IMR-90 (cell line): ENCODE data around the gene CLSTN1. TPM values are rescaled to one million over a fixed set of nuclear protein-coding genes. Genes with fewer than 3 reads are reported as not detected.

Source experiments
- ATAC-seq: fragments of 200-7000 bp; cut with Tn5 transposase; 2 replicates; pipeline ENCODE4 v1.9.1; 2020; ENCODE audit warnings: low read depth, mild to moderate bottlenecking, moderate library complexity
- BruUV-seq: library from RNA; stranded (reverse); fragments of 400-500 nt; replicated peaks from 2 replicates; lab custom pipeline; 2021; lab: Mats Ljungman, UMichigan
- CTCF ChIA-PET: fragments of 300-600 bp; formaldehyde crosslinking; extraction: SDS; loops from one replicate; lab custom pipeline; 2021; ENCODE audit warnings: antibody characterized with exemption; lab: Yijun Ruan, JAX
- POLR2A ChIA-PET: fragments of 300-600 bp; sonication (Branson Sonifier 250); formaldehyde crosslinking; loops from one replicate; lab custom pipeline; 2022; ENCODE audit warnings: antibody characterized with exemption; ENCODE audit not compliant: unreplicated experiment; lab: Charles Lee
- DNase-seq: peaks from one replicate; pipeline ENCODE4 v3.0.0; 2013
- H2AFZ ChIP-seq: replicated peaks from 2 replicates; pipeline ENCODE3; 2013; ENCODE audit warnings: low read length, mild to moderate bottlenecking; ENCODE audit not compliant: poor library complexity
- H2AK5ac ChIP-seq: 2 replicates; pipeline ENCODE4 v1.6.1; 2013; ENCODE audit warnings: low read depth, low read length, inconsistent platforms
- H2AK9ac ChIP-seq: replicated peaks from 2 replicates; pipeline ENCODE3; 2013; ENCODE audit warnings: mild to moderate bottlenecking, low read depth, low read length, moderate library complexity; ENCODE audit not compliant: poor library complexity
- H2BK120ac ChIP-seq: 2 replicates; pipeline ENCODE4 v1.6.1; 2013; ENCODE audit warnings: low read depth, low read length, inconsistent platforms
- H2BK15ac ChIP-seq: 3 replicates; pipeline ENCODE4 v1.6.1; 2013; ENCODE audit warnings: low read depth, low read length, inconsistent platforms
- H2BK20ac ChIP-seq: 2 replicates; pipeline ENCODE4 v1.6.1; 2013; ENCODE audit warnings: low read depth, mild to moderate bottlenecking, inconsistent platforms, low read length, moderate library complexity
- H2BK5ac ChIP-seq: 2 replicates; pipeline ENCODE4 v1.6.1; 2013; ENCODE audit warnings: mild to moderate bottlenecking, low read depth, low read length, inconsistent platforms; ENCODE audit not compliant: poor library complexity, severe bottlenecking
- H3K14ac ChIP-seq: replicated peaks from 2 replicates; pipeline ENCODE4 v1.6.1; 2013; ENCODE audit warnings: low read depth, low read length, inconsistent platforms
- H3K18ac ChIP-seq: 2 replicates; pipeline ENCODE4 v1.6.1; 2013; ENCODE audit warnings: low read depth, low read length, control low read depth
- H3K23ac ChIP-seq: 2 replicates; pipeline ENCODE4 v1.6.1; 2013; ENCODE audit warnings: low read depth, low read length, inconsistent platforms
- H3K27ac ChIP-seq: 2 replicates; pipeline ENCODE4 v1.5.1; 2013; ENCODE audit warnings: mild to moderate bottlenecking, control low read depth, low read length; ENCODE audit not compliant: insufficient read depth
- H3K27me3 ChIP-seq: 2 replicates; pipeline ENCODE4 v1.6.1; 2013; ENCODE audit warnings: low read length; ENCODE audit not compliant: control insufficient read depth, insufficient read depth
- H3K36me3 ChIP-seq: 2 replicates; pipeline ENCODE4 v1.6.1; 2013; ENCODE audit warnings: low read length, mixed read lengths; ENCODE audit not compliant: control insufficient read depth, insufficient read depth
- H3K4ac ChIP-seq: 2 replicates; pipeline ENCODE4 v1.6.1; 2013; ENCODE audit warnings: low read depth, low read length, inconsistent platforms
- H3K4me1 ChIP-seq: 2 replicates; pipeline ENCODE4 v1.6.1; 2013; ENCODE audit warnings: low read length, mixed read lengths; ENCODE audit not compliant: control insufficient read depth, insufficient read depth
- H3K4me2 ChIP-seq: 2 replicates; pipeline ENCODE4 v1.6.1; 2013; ENCODE audit warnings: low read depth, mild to moderate bottlenecking, control low read depth, low read length, moderate library complexity
- H3K4me3 ChIP-seq: 2 replicates; pipeline ENCODE4 v1.5.1; 2013; ENCODE audit warnings: low read depth, mild to moderate bottlenecking, control low read depth, low read length, moderate library complexity; ENCODE audit not compliant: insufficient read depth
- H3K56ac ChIP-seq: 2 replicates; pipeline ENCODE4 v1.6.1; 2013; ENCODE audit warnings: low read length, inconsistent platforms; ENCODE audit not compliant: insufficient read depth; ENCODE audit errors: extremely low read depth
- H3K79me1 ChIP-seq, 2 experiments: 2 replicates each; pipeline ENCODE4 v1.6.1; 2013; ENCODE audit warnings: low read length in 2 of 2, inconsistent platforms in 1 of 2, low read depth in 1 of 2
- H3K9ac ChIP-seq: 2 replicates; pipeline ENCODE4 v1.6.1; 2013; ENCODE audit warnings: low read depth, low read length, control low read depth
- H3K9me1 ChIP-seq: 2 replicates; pipeline ENCODE4 v1.6.1; 2013; ENCODE audit warnings: low read length, inconsistent platforms; ENCODE audit not compliant: insufficient read depth
- H3K9me3 ChIP-seq: 2 replicates; pipeline ENCODE4 v1.6.1; 2013; ENCODE audit warnings: low read length; ENCODE audit not compliant: control insufficient read depth, insufficient read depth
- H4K20me1 ChIP-seq: 2 replicates; pipeline ENCODE4 v1.6.1; 2013; ENCODE audit warnings: low read length, inconsistent platforms; ENCODE audit not compliant: insufficient read depth
- H4K5ac ChIP-seq: 2 replicates; pipeline ENCODE4 v1.6.1; 2013; ENCODE audit warnings: mild to moderate bottlenecking, low read depth, low read length, control low read depth
- H4K8ac ChIP-seq, 2 experiments: 2 replicates each; pipeline ENCODE4 v1.6.1; 2013; ENCODE audit warnings: low read depth in 2 of 2, low read length in 2 of 2, control low read depth in 1 of 2, inconsistent platforms in 1 of 2
- H4K91ac ChIP-seq: 2 replicates; pipeline ENCODE4 v1.6.1; 2013; ENCODE audit warnings: low read depth, low read length, inconsistent platforms; ENCODE audit not compliant: insufficient read depth
- MAFK ChIP-seq: IDR thresholded peaks from 2 replicates; pipeline ENCODE4 v1.6.1; 2012; ENCODE audit warnings: low read depth, low read length, improper control_type of control experiment
- MAZ ChIP-seq: IDR thresholded peaks from 2 replicates; pipeline ENCODE4 v1.6.1; 2012; ENCODE audit warnings: low read depth, mild to moderate bottlenecking, low read length, improper control_type of control experiment, moderate library complexity, borderline replicate concordance
- WGBS, 2 experiments: methylation state at CpG; one replicate each; pipeline versions ENCODE4 v1.1.5 to v1.1.7; 2013; ENCODE audit warnings: missing lambda C conversion rate in 2 of 2; ENCODE audit not compliant: insufficient read length in 1 of 2; ENCODE audit errors: extremely low coverage in 2 of 2; 5-methylcytosine and 5-hydroxymethylcytosine counted together
- dilution Hi-C: fragments of 300-500 bp; cut with HindIII; formaldehyde crosslinking; loops from one replicate; pipeline ENCODE4 v1.14.3; 2018; ENCODE audit warnings: low sequenced_read_pairs; ENCODE audit not compliant: unreplicated experiment
- in situ Hi-C: fragments of 300-500 bp; cut with MboI; formaldehyde crosslinking; loops from 3 replicates; pipeline ENCODE4 v1.14.3; 2019; ENCODE audit warnings: low sequenced_read_pairs, inconsistent platforms, mixed read lengths
- intact Hi-C: fragments of 100-400 bp; cut with micrococcal nuclease; formaldehyde crosslinking; loops from 2 replicates; pipeline ENCODE4 v1.10.0; 2022
- polyA plus RNA-seq, 3 experiments: library from polyadenylated mRNA; depleted of rRNA; stranded (reverse); fragments of >200 nt; gene quantifications; 2 replicates each; pipeline ENCODE4 v1.2.3, GENCODE V29; 2012; ENCODE audit warnings: low replicate concordance in 1 of 3
- total RNA-seq: library from RNA; depleted of rRNA; stranded (reverse); fragments of >200 nt; gene quantifications from 2 replicates; pipeline ENCODE4 v1.2.3, GENCODE V29; 2012

The CLSTN1 gene
- total and polyA plus RNA-seq, 2 of the 4 experiments (the other 2 are of a cell fraction) = 30.1 to 72.2 TPM

DNA sequence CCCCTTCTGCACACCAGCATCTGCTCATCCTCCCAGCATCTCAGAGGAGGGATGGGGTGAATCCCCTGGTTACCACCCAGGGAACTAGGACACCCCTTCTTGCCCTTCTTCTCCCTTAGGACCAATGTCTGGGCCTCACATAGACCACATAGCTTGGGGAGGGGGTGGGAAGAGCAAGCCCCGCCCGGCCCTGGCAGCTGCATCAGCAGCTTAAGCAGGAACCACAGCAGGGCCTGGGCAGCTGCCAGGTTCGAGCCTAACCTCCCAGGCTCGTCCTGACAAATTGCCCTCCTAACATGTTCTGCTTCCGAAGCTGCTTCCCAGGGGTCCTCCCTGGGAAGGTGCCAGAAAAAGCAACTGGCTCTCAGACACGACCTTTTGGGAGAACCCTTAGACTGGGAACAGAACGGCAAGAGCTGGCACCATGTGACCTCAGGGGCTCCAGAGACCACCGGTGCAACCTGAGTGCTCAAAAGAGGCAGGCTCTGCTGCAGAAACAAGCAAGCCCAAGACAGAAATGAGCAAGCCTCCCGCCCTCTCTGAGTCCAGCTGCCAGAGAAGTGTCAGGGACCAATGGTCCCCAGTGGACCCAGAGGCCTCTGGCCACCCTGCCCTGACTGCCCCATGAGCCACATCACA is 18.4 kb upstream of the CLSTN1 start:
- in situ Hi-C loops = no loop called here
- Histone ChIP-seq H3K56ac (no peak overlapping the region), H4K8ac (no peak overlapping the region)

More for the DNA sequence above, 18.4 kb upstream of the CLSTN1 start:
- H2BK120ac ChIP-seq = no peak overlapping the region
- H2BK20ac ChIP-seq = no peak overlapping the region
- H2BK5ac ChIP-seq = no peak overlapping the region
- ChIA-PET POLR2A (no interaction called here), CTCF (no interaction called here)
- no peaks in the 10 kb centered on the region for H3K36me3 ChIP-seq
- H3K9me1 ChIP-seq = no peaks in the 10 kb centered on the region
- intact Hi-C loops (no loop called here), dilution Hi-C loops (no loop called here)
- TF ChIP-seq MAFK = no peak
- TF ChIP-seq MAZ = no peak
- DNase-seq (peak; percentile 13), ATAC-seq (no peak)
- H3K27ac ChIP-seq = no peak overlapping the region
- no peaks in the 10 kb centered on the region; the same call in 1 of the 2 replicates for H3K27me3 ChIP-seq
- H3K4me2 ChIP-seq = no peak overlapping the region
- BruUV-seq = no TSS peak
- H3K4me3 ChIP-seq = no peak overlapping the region
- H3K23ac ChIP-seq = no peak overlapping the region
- H4K5ac ChIP-seq = no peak overlapping the region
- H4K20me1 ChIP-seq = no peaks in the 10 kb centered on the region
- no peak overlapping the region for H3K4ac ChIP-seq
- no peak overlapping the region for H2AK5ac ChIP-seq
- no peak overlapping the region for H3K9ac ChIP-seq
- H3K14ac ChIP-seq = no peak overlapping the region
- no peak overlapping the region for H4K91ac ChIP-seq
- H2BK15ac ChIP-seq = no peak overlapping the region
- no peaks in the 10 kb centered on the region for H3K79me1 ChIP-seq
- H2AFZ ChIP-seq = peak overlapping the region; percentile 32
- WGBS, 2 experiments = 41% methylated on average over 3 of the region's 9 CpGs; no CpG with 5 or more reads in 1 of the 2 experiments
- H2AK9ac ChIP-seq = peak overlapping the region; percentile 72
- peaks cover 2% of the 10 kb centered on the region; the same call in 1 of the 2 replicates for H3K4me1 ChIP-seq
- H3K9me3 ChIP-seq = peaks cover 3% of the 10 kb centered on the region; the same call in 1 of the 2 replicates
- H3K18ac ChIP-seq = no peak overlapping the region
